Keratinocyte (primary cell): ENCODE results near the gene DNAH2. TPM values are rescaled to one million over a fixed set of nuclear protein-coding genes. Genes with fewer than 3 reads are reported as not detected.

Experiments used
- DNase-seq: peaks from one replicate; pipeline ENCODE4 v3.0.0-alpha.2; 2011; ENCODE audit warnings: low read depth, missing footprints, low spot score
- FAIRE-seq: peaks from 2 replicates; lab custom pipeline; 2011; peaks lifted over from hg19 to GRCh38; lab: Jason Lieb, UNC
- H2AFZ ChIP-seq: 2 replicates; pipeline ENCODE4 v1.6.0; 2012; ENCODE audit warnings: low read length, control low read depth, inconsistent platforms; ENCODE audit not compliant: control insufficient read depth
- H3K27ac ChIP-seq: 2 replicates; pipeline ENCODE4 v1.5.1; 2011; ENCODE audit warnings: low read length; ENCODE audit not compliant: control insufficient read depth, insufficient read depth
- H3K27me3 ChIP-seq: 3 replicates; pipeline ENCODE4 v1.6.0; 2011; ENCODE audit warnings: low read length; ENCODE audit not compliant: control insufficient read depth, insufficient read depth; ENCODE audit errors: extremely low read depth
- H3K36me3 ChIP-seq, 2 experiments: 2 replicates in 1 of 2; 3 replicates in 1 of 2; pipeline ENCODE4 v1.5.1; 2011; ENCODE audit warnings: low read length in 2 of 2, mild to moderate bottlenecking in 1 of 2; ENCODE audit not compliant: control insufficient read depth in 2 of 2, insufficient read depth in 2 of 2; ENCODE audit errors: extremely low read depth in 1 of 2
- H3K4me1 ChIP-seq: 3 replicates; pipeline ENCODE4 v1.5.1; 2011; ENCODE audit warnings: low read length; ENCODE audit not compliant: control insufficient read depth, insufficient read depth; ENCODE audit errors: extremely low read depth
- H3K4me2 ChIP-seq: 3 replicates; pipeline ENCODE4 v1.6.0; 2011; ENCODE audit warnings: low read depth, low read length; ENCODE audit not compliant: control insufficient read depth, insufficient read depth; ENCODE audit errors: extremely low read depth
- H3K4me3 ChIP-seq, 3 experiments: fragments of 200-600 bp in 1 of 3; sonication (generic) in 1 of 3; 2 replicates in 2 of 3; 3 replicates in 1 of 3; pipeline ENCODE4 v1.5.1; 2011 to 2016; ENCODE audit warnings: low read length in 3 of 3, mild to moderate bottlenecking in 3 of 3, control low read depth in 2 of 3, inconsistent platforms in 1 of 3, low read depth in 1 of 3, mixed read lengths in 1 of 3, mixed run types in 1 of 3, moderate library complexity in 1 of 3; ENCODE audit not compliant: control insufficient read depth in 2 of 3, insufficient read depth in 2 of 3; ENCODE audit errors: extremely low read depth in 1 of 3
- H3K79me2 ChIP-seq: 2 replicates; pipeline ENCODE4 v1.6.0; 2012; ENCODE audit warnings: low read length; ENCODE audit not compliant: control insufficient read depth, insufficient read depth
- H3K9ac ChIP-seq: 3 replicates; pipeline ENCODE4 v1.6.0; 2011; ENCODE audit warnings: low read length; ENCODE audit not compliant: control insufficient read depth, insufficient read depth; ENCODE audit errors: extremely low read depth
- H3K9me1 ChIP-seq: 3 replicates; pipeline ENCODE4 v1.6.0; 2011; ENCODE audit warnings: low read length; ENCODE audit not compliant: control insufficient read depth, insufficient read depth; ENCODE audit errors: extremely low read depth
- H3K9me3 ChIP-seq: 2 replicates; pipeline ENCODE4 v1.5.1; 2012; ENCODE audit warnings: low read depth, low read length; ENCODE audit not compliant: control insufficient read depth
- H4K20me1 ChIP-seq: 3 replicates; pipeline ENCODE4 v1.6.0; 2011; ENCODE audit warnings: low read length; ENCODE audit not compliant: control insufficient read depth, insufficient read depth; ENCODE audit errors: extremely low read depth
- CTCF ChIP-seq, 3 experiments: IDR thresholded peaks in 1 of 3; conservative IDR thresholded peaks in 1 of 3; optimal IDR thresholded peaks in 1 of 3; 2 replicates in 2 of 3; 3 replicates in 1 of 3; pipeline versions ENCODE3 to v1.5.1; 2011; ENCODE audit warnings: low read length in 3 of 3, mild to moderate bottlenecking in 3 of 3, moderate library complexity in 2 of 3, control low read depth in 1 of 3, inconsistent platforms in 1 of 3; ENCODE audit not compliant: insufficient read depth in 2 of 3; ENCODE audit errors: extremely low read depth in 1 of 3
- EZH2 ChIP-seq: IDR thresholded peaks from one replicate; pipeline ENCODE4 v1.6.1; 2012; ENCODE audit warnings: inconsistent platforms, mild to moderate bottlenecking, low read length, moderate library complexity
- dilution Hi-C: fragments of 300-500 bp; cut with MboI; formaldehyde crosslinking; loops from one replicate; pipeline ENCODE4 v1.7.0; 2020; ENCODE audit warnings: low sequenced_read_pairs; ENCODE audit not compliant: extremely low pct_ligation_motif_present
- polyA plus RNA-seq, 5 experiments: library from polyadenylated mRNA; depleted of rRNA in 3 of 5; stranded (reverse) in 3 of 5; stranded (forward) in 1 of 5; unstranded in 1 of 5; fragments of >200 nt; gene quantifications; 1 replicate in 1 of 5; 2 replicates in 3 of 5; 3 replicates in 1 of 5; pipeline versions ENCODE4 v1.2.1 to v1.2.3, GENCODE V29; 2011 to 2012; ENCODE audit warnings: missing spikeins in 2 of 5, low read depth in 1 of 5, low replicate concordance in 1 of 5

DNAH2 gene
- polyA plus RNA-seq, 1 donor (not counting 4 experiments of a cell fraction or from before 2014, with no cell fraction given): 0.13 TPM

DNA sequence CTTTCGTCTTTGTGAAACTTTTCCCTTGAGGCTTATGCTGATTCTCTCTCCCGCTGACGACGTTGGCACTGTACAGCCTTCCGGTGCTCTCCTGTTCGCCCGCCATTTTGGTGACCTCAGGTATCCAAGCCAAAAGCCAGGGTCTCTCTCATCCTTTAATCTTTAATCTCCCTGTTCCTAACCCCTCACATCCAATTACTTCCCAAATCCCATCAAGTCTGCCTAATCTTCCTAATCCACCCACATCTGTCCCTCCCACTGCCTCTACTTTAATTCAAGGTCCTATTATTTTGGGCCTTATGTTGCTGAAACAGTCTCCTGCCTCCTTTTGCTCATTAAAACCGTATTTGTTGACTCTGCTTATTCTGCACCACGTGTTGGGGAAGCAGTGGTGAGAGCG lies 22.0 kb upstream of the DNAH2 start:
- DNase-seq: no peak
- Histone ChIP-seq H3K9me1 (no peaks in the 10 kb centered on the region), H3K27ac (no peak overlapping the region), H3K36me3 (peaks cover 4 to 12% of the 10 kb centered on the region in 2 experiments), H3K27me3 (no peaks in the 10 kb centered on the region), H3K9ac (no peak overlapping the region), H3K4me2 (no peak overlapping the region), H3K4me3 (no peak overlapping the region), H3K4me1 (no peaks in the 10 kb centered on the region), H3K79me2 (no peaks in the 10 kb centered on the region), H4K20me1 (no peaks in the 10 kb centered on the region), H2AFZ (no peak overlapping the region), H3K9me3 (no peaks in the 10 kb centered on the region)
- TF ChIP-seq CTCF (optimal IDR thresholded peaks at IDR 0.05 in 1 of 3, IDR thresholded peaks at IDR 0.05 in 1 of 3, conservative IDR thresholded peaks at IDR 0.05 in 1 of 3; ENCODE audit: extremely low read depth in 1 of 3, insufficient read depth in 2 of 3, low read length in 3 of 3): no peak
- TF ChIP-seq EZH2: no peak
- dilution Hi-C loops: no loop called here
- FAIRE-seq: no peak

DNA sequence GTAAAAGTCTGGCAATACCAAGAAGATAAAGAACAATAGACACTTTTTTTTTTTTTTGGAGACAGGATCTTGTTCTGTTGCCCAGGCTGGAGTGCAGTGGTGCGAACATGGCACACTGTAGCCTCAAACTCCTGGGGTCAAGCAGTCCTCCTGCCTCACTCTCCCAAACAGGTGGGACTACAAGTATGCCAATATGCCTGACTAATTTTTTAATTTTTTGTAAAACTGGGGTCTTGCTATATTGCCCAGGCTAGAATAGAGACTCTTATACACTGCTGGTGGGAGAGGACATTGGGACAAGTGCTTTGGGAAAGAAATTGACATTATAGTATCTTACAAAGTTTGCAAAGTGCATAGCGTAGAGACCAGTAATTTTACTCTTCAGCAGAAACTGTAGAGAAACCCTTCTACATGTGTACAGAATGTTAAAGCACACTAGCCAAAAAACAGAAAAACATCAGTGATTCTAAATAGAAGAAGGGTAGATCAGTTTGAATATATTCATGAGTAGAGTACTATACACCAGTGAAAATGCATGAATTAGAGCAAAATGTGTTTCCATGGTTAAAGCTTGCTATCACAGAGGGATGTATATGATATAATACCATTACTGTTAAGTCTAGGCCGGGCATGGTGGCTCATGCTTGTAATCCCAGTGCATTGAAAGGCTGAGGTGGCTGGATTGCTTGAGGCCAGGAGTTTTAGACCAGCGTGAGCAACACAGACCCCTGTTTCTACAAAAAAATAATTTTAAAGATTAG lies 19.5 kb upstream of the DNAH2 start:
- no peaks in the 10 kb centered on the region for H3K79me2 ChIP-seq
- H3K9ac ChIP-seq: no peak overlapping the region
- H3K27ac ChIP-seq: no peak overlapping the region
- no peaks in the 10 kb centered on the region for H3K27me3 ChIP-seq
- dilution Hi-C loops: no loop called here
- no peak overlapping the region for H3K4me2 ChIP-seq
- FAIRE-seq: no peak
- H2AFZ ChIP-seq: no peak overlapping the region
- H4K20me1 ChIP-seq: no peaks in the 10 kb centered on the region
- no peaks in the 10 kb centered on the region for H3K9me3 ChIP-seq
- TF ChIP-seq EZH2 (no peak), CTCF (optimal IDR thresholded peaks at IDR 0.05 in 1 of 3, IDR thresholded peaks at IDR 0.05 in 1 of 3, conservative IDR thresholded peaks at IDR 0.05 in 1 of 3; ENCODE audit: extremely low read depth in 1 of 3, insufficient read depth in 2 of 3, low read length in 3 of 3) (no peak)
- H3K4me1 ChIP-seq: no peaks in the 10 kb centered on the region
- peaks cover 17 to 20% of the 10 kb centered on the region in 2 experiments for H3K36me3 ChIP-seq
- DNase-seq: no peak
- no peaks in the 10 kb centered on the region for H3K9me1 ChIP-seq
- no peak overlapping the region for H3K4me3 ChIP-seq
